ENCODE measurements around the gene PISD.

GRCh38 chr22:31577711-31578110, 84.3 kb downstream of the PISD start:
- no peak for TF ChIP-seq POLR2A (IDR thresholded peaks at IDR 0.05)
- TF ChIP-seq, protein P1, sequence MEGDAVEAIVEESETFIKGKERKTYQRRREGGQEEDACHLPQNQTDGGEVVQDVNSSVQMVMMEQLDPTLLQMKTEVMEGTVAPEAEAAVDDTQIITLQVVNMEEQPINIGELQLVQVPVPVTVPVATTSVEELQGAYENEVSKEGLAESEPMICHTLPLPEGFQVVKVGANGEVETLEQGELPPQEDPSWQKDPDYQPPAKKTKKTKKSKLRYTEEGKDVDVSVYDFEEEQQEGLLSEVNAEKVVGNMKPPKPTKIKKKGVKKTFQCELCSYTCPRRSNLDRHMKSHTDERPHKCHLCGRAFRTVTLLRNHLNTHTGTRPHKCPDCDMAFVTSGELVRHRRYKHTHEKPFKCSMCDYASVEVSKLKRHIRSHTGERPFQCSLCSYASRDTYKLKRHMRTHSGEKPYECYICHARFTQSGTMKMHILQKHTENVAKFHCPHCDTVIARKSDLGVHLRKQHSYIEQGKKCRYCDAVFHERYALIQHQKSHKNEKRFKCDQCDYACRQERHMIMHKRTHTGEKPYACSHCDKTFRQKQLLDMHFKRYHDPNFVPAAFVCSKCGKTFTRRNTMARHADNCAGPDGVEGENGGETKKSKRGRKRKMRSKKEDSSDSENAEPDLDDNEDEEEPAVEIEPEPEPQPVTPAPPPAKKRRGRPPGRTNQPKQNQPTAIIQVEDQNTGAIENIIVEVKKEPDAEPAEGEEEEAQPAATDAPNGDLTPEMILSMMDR (IDR thresholded peaks at IDR 0.05): no peak

Data from esophagus squamous epithelium (tissue), 4 donors.